Neural progenitor cell (in vitro differentiated cells): ENCODE measurements around the gene MRPS18B. TPM values are rescaled to one million over a fixed set of nuclear protein-coding genes. Genes with fewer than 3 reads are reported as not detected.

Experiments
- DNase-seq: peaks from one replicate; pipeline ENCODE4 v3.0.0-alpha.2; 2016; ENCODE audit warnings: low spot score
- H2AFZ ChIP-seq: fragments of 200-600 bp; sonication (generic); replicated peaks from 2 replicates; pipeline ENCODE4 v1.6.1; 2016; ENCODE audit warnings: antibody characterized with exemption
- H3F3A ChIP-seq: fragments of 200-600 bp; sonication (generic); 2 replicates; pipeline ENCODE4 v1.6.1; 2016; ENCODE audit warnings: antibody characterized with exemption, low read depth
- H3K27ac ChIP-seq: fragments of 200-600 bp; sonication (generic); 2 replicates; pipeline ENCODE4 v1.5.1; 2016; ENCODE audit warnings: mild to moderate bottlenecking
- H3K27me3 ChIP-seq: fragments of 200-600 bp; sonication (generic); 2 replicates; pipeline ENCODE4 v1.6.1; 2016; ENCODE audit warnings: mild to moderate bottlenecking, moderate library complexity
- H3K36me3 ChIP-seq: fragments of 200-600 bp; sonication (generic); 2 replicates; pipeline ENCODE4 v1.5.1; 2016
- H3K4me1 ChIP-seq: fragments of 200-600 bp; sonication (generic); 2 replicates; pipeline ENCODE4 v1.6.1; 2016; ENCODE audit warnings: mixed run types
- H3K4me2 ChIP-seq: fragments of 200-600 bp; sonication (generic); 2 replicates; pipeline ENCODE4 v1.6.1; 2016
- H3K4me3 ChIP-seq: fragments of 200-600 bp; sonication (generic); 2 replicates; pipeline ENCODE4 v1.5.1; 2016
- H3K79me2 ChIP-seq: fragments of 200-600 bp; sonication (generic); 2 replicates; pipeline ENCODE4 v1.6.1; 2016; ENCODE audit warnings: low read depth
- H3K9ac ChIP-seq: fragments of 200-600 bp; sonication (generic); 2 replicates; pipeline ENCODE4 v1.6.1; 2016
- H3K9me3 ChIP-seq: fragments of 200-600 bp; sonication (generic); 2 replicates; pipeline ENCODE4 v1.5.1; 2016; ENCODE audit warnings: low read depth
- H4K20me1 ChIP-seq: fragments of 200-600 bp; sonication (generic); 2 replicates; pipeline ENCODE4 v1.6.1; 2016; ENCODE audit warnings: low read depth
- H3K27ac Mint-ChIP-seq: 3 replicates; pipeline ENCODE4 v1.8.0; 2021; ENCODE audit warnings: mixed read lengths
- H3K27me3 Mint-ChIP-seq: 2 replicates; pipeline ENCODE4 v1.8.0; 2022; ENCODE audit warnings: low read depth, mild to moderate bottlenecking, inconsistent platforms, moderate library complexity, mixed read lengths; ENCODE audit not compliant: insufficient read depth
- H3K36me3 Mint-ChIP-seq: 3 replicates; pipeline ENCODE4 v1.8.0; 2021; ENCODE audit warnings: mixed read lengths
- H3K4me1 Mint-ChIP-seq: 3 replicates; pipeline ENCODE4 v1.8.0; 2021; ENCODE audit warnings: mixed read lengths
- H3K4me3 Mint-ChIP-seq: 3 replicates; pipeline ENCODE4 v1.8.0; 2021; ENCODE audit warnings: mild to moderate bottlenecking, moderate library complexity, mixed read lengths
- H3K9me3 Mint-ChIP-seq: 3 replicates; pipeline ENCODE4 v1.8.0; 2020; ENCODE audit warnings: mixed read lengths
- EZH2 ChIP-seq: fragments of 200-600 bp; sonication (generic); IDR thresholded peaks from 2 replicates; pipeline ENCODE4 v1.6.1; 2017; ENCODE audit warnings: antibody characterized with exemption, mild to moderate bottlenecking, moderate library complexity
- EZH2phosphoT487 ChIP-seq: fragments of 200-600 bp; sonication (generic); IDR thresholded peaks from 2 replicates; pipeline ENCODE4 v1.6.1; 2017; ENCODE audit warnings: antibody characterized with exemption
- total RNA-seq: library from RNA; depleted of rRNA; stranded (reverse); fragments of >200 nt; gene quantifications from 2 replicates; pipeline ENCODE4 v1.2.3, GENCODE V29; 2015; ENCODE audit warnings: low replicate concordance
- TF ChIP-seq, protein P1 (sequence below): fragments of 200-600 bp; sonication (generic); IDR thresholded peaks from 2 replicates; pipeline ENCODE4 v1.5.1; 2017; ENCODE audit warnings: antibody characterized with exemption, mild to moderate bottlenecking

Gene MRPS18B
- total RNA-seq, 1 donor from 2014 or later: 18.5 TPM

DNA sequence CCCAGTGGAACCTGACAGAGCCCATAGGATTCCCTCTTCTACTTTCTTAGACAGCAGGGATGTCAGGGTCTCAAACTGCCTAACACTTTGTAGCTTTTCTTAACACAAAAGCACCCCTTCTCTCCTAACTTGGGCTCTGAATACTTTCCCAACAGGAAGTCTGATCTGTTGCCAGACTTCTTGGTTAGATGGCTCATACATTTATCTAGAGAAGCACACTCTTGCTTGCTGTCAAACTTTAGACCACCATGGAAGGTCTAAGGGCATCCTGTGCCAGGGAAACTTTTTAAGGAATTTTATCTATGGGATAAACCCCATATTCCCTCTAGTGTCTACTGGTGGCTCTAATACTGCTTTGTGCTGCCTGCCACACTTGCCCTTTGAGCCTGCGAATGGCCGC, 26.0 kb downstream of the MRPS18B start:
- Histone ChIP-seq H3K27me3 (no peaks in the 10 kb centered on the region), H3K27ac (no peak overlapping the region), H3K4me1 (peaks cover 10% of the 10 kb centered on the region), H3K9me3 (no peaks in the 10 kb centered on the region), H3K36me3 (no peaks in the 10 kb centered on the region), H3F3A (peaks cover 15% of the 10 kb centered on the region), H3K4me3 (no peak overlapping the region), H3K4me2 (no peak overlapping the region), H3K79me2 (peaks cover 27% of the 10 kb centered on the region), H4K20me1 (peaks cover 20% of the 10 kb centered on the region), H3K9ac (no peak overlapping the region), H2AFZ (no peak overlapping the region)
- TF ChIP-seq, protein P1, sequence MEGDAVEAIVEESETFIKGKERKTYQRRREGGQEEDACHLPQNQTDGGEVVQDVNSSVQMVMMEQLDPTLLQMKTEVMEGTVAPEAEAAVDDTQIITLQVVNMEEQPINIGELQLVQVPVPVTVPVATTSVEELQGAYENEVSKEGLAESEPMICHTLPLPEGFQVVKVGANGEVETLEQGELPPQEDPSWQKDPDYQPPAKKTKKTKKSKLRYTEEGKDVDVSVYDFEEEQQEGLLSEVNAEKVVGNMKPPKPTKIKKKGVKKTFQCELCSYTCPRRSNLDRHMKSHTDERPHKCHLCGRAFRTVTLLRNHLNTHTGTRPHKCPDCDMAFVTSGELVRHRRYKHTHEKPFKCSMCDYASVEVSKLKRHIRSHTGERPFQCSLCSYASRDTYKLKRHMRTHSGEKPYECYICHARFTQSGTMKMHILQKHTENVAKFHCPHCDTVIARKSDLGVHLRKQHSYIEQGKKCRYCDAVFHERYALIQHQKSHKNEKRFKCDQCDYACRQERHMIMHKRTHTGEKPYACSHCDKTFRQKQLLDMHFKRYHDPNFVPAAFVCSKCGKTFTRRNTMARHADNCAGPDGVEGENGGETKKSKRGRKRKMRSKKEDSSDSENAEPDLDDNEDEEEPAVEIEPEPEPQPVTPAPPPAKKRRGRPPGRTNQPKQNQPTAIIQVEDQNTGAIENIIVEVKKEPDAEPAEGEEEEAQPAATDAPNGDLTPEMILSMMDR: no peak
- TF ChIP-seq EZH2phosphoT487 (no peak), EZH2 (no peak)
- Mint-ChIP-seq H3K27me3 (peaks cover 2% of the 10 kb centered on the region), H3K4me1 (peaks cover 16% of the 10 kb centered on the region), H3K9me3 (no peaks in the 10 kb centered on the region), H3K27ac (no peak overlapping the region), H3K4me3 (no peak overlapping the region), H3K36me3 (peaks cover 24% of the 10 kb centered on the region)
- no peak for DNase-seq

DNA sequence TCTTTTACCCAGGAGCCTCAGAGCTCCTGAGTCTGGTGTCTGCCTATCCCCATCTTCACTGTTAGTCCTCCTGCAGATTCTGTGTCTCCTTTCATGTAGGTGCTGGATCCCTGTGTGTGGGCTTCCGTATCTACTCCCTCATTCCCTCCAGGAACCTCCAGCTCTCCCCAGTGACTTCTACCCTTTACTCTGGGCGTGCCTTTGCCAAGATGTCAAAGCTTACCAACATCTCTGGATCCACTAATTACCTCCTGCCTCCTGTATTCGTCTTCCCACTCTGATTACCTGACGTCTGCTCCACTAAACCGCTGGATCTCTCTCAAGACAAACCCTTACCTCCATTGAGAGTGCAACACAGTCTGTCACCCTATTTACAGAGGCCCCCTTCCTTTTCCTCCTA, 27.1 kb downstream of the MRPS18B start:
- H3K4me3 ChIP-seq: no peak overlapping the region
- H3K79me2 ChIP-seq: peaks cover 30% of the 10 kb centered on the region
- no peaks in the 10 kb centered on the region for H3K36me3 ChIP-seq
- Mint-ChIP-seq H3K27me3 (peaks cover 2% of the 10 kb centered on the region), H3K4me1 (peaks cover 16% of the 10 kb centered on the region), H3K4me3 (no peak overlapping the region), H3K9me3 (no peaks in the 10 kb centered on the region), H3K36me3 (peaks cover 25% of the 10 kb centered on the region), H3K27ac (no peak overlapping the region)
- no peak for DNase-seq
- H3F3A ChIP-seq: peaks cover 15% of the 10 kb centered on the region
- no peak overlapping the region for H3K9ac ChIP-seq
- H3K9me3 ChIP-seq: no peaks in the 10 kb centered on the region
- peaks cover 20% of the 10 kb centered on the region for H4K20me1 ChIP-seq
- H3K4me2 ChIP-seq: no peak overlapping the region
- H3K4me1 ChIP-seq: peaks cover 10% of the 10 kb centered on the region
- TF ChIP-seq, protein P1: no peak
- no peak for TF ChIP-seq EZH2
- no peak overlapping the region for H2AFZ ChIP-seq
- no peaks in the 10 kb centered on the region for H3K27me3 ChIP-seq
- no peak overlapping the region for H3K27ac ChIP-seq

DNA sequence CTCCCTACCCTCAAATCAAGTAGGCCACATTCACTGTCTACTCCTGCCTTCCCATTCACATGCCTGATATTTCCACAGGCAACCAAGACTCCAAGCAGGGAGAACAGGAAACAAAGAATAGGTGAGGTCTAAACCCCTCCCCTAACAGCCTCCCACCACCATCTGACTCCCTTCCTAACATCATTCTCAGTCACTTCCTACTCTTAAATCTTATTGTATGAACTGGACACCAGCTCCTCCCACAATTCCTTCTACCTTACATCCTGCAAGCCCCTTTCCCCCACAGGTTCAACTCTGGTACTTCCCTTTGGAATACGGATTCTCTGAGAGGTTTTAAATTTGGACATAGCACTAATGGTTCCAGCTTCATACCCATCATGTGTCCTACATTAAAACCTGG, 28.3 kb downstream of the MRPS18B start:
- Histone ChIP-seq H3K27ac (no peak overlapping the region), H2AFZ (no peak overlapping the region), H3K9ac (peak overlapping the region; percentile 21), H3K4me1 (peaks cover 10% of the 10 kb centered on the region), H3K27me3 (no peaks in the 10 kb centered on the region), H3K9me3 (no peaks in the 10 kb centered on the region), H3K4me3 (peak overlapping the region; percentile 75), H3F3A (peaks cover 15% of the 10 kb centered on the region), H3K4me2 (peak overlapping the region; percentile 78), H3K36me3 (no peaks in the 10 kb centered on the region), H4K20me1 (peaks cover 17% of the 10 kb centered on the region), H3K79me2 (peaks cover 30% of the 10 kb centered on the region)
- no peak for DNase-seq
- Mint-ChIP-seq H3K4me1 (peaks cover 16% of the 10 kb centered on the region), H3K27me3 (peaks cover 5% of the 10 kb centered on the region), H3K27ac (no peak overlapping the region), H3K4me3 (peak overlapping the region; percentile 92), H3K36me3 (peaks cover 23% of the 10 kb centered on the region), H3K9me3 (no peaks in the 10 kb centered on the region)
- TF ChIP-seq EZH2: no peak
- TF ChIP-seq EZH2phosphoT487: no peak
- TF ChIP-seq, protein P1: no peak
